ENCODE results near the gene DNM3.

The DNM3 gene

GRCh38 chr1:171969226-171969625, 127.9 kb downstream of the DNM3 start:
- Histone ChIP-seq H2AFZ (ENCODE audit: low read length) (no peak overlapping the region), H3K9ac (ENCODE audit: low read length) (no peak overlapping the region), H3K79me2 (ENCODE audit: insufficient read depth, low read length) (no peaks in the 10 kb centered on the region), H3K9me3 (ENCODE audit: low read length) (no peaks in the 10 kb centered on the region), H3K4me3 (ENCODE audit: low read depth, low read length, poor library complexity, severe bottlenecking) (no peak overlapping the region), H3K36me3 (ENCODE audit: insufficient read depth, low read length) (no peaks in the 10 kb centered on the region), H4K20me1 (ENCODE audit: insufficient read depth, low read length) (no peaks in the 10 kb centered on the region), H3K27me3 (ENCODE audit: insufficient read depth, low read length) (no peaks in the 10 kb centered on the region), H3K4me2 (ENCODE audit: low read length) (no peak overlapping the region), H3F3A (ENCODE audit: insufficient read depth, low read length) (no peaks in the 10 kb centered on the region), H3K27ac (ENCODE audit: low read depth, low read length, poor library complexity, severe bottlenecking) (no peak overlapping the region), H3K9me2 (ENCODE audit: low read depth, low read length) (no peaks in the 10 kb centered on the region), H3K4me1 (ENCODE audit: insufficient read depth, low read length, severe bottlenecking) (no peaks in the 10 kb centered on the region)
- TF ChIP-seq CTCF (IDR thresholded peaks at IDR 0.05; ENCODE audit: low read length) = no peak
- TF ChIP-seq EZH2 (IDR thresholded peaks at IDR 0.05; ENCODE audit: borderline replicate concordance, low read length) = no peak

GRCh38 chr1:171969813-171970212, 128.5 kb downstream of the DNM3 start:
- H3K36me3 ChIP-seq (ENCODE audit: insufficient read depth, low read length) = no peaks in the 10 kb centered on the region
- no peaks in the 10 kb centered on the region for H4K20me1 ChIP-seq (ENCODE audit: insufficient read depth, low read length)
- H3K79me2 ChIP-seq (ENCODE audit: insufficient read depth, low read length) = no peaks in the 10 kb centered on the region
- H3F3A ChIP-seq (ENCODE audit: insufficient read depth, low read length) = no peaks in the 10 kb centered on the region
- H3K4me1 ChIP-seq (ENCODE audit: insufficient read depth, low read length, severe bottlenecking) = no peaks in the 10 kb centered on the region
- no peaks in the 10 kb centered on the region for H3K9me2 ChIP-seq (ENCODE audit: low read depth, low read length)
- H3K4me3 ChIP-seq (ENCODE audit: low read depth, low read length, poor library complexity, severe bottlenecking) = no peak overlapping the region
- no peak overlapping the region for H3K9ac ChIP-seq (ENCODE audit: low read length)
- H3K27ac ChIP-seq (ENCODE audit: low read depth, low read length, poor library complexity, severe bottlenecking) = no peak overlapping the region
- TF ChIP-seq CTCF (IDR thresholded peaks at IDR 0.05; ENCODE audit: low read length) (no peak), EZH2 (IDR thresholded peaks at IDR 0.05; ENCODE audit: borderline replicate concordance, low read length) (no peak)
- no peaks in the 10 kb centered on the region for H3K27me3 ChIP-seq (ENCODE audit: insufficient read depth, low read length)
- no peak overlapping the region for H2AFZ ChIP-seq (ENCODE audit: low read length)
- no peak overlapping the region for H3K4me2 ChIP-seq (ENCODE audit: low read length)
- no peaks in the 10 kb centered on the region for H3K9me3 ChIP-seq (ENCODE audit: low read length)

GRCh38 chr1:171972846-171973245, 131.5 kb downstream of the DNM3 start:
- Histone ChIP-seq H3K27me3 (ENCODE audit: insufficient read depth, low read length) (no peaks in the 10 kb centered on the region), H4K20me1 (ENCODE audit: insufficient read depth, low read length) (no peaks in the 10 kb centered on the region), H3K9me3 (ENCODE audit: low read length) (no peaks in the 10 kb centered on the region), H3K36me3 (ENCODE audit: insufficient read depth, low read length) (no peaks in the 10 kb centered on the region), H3F3A (ENCODE audit: insufficient read depth, low read length) (no peaks in the 10 kb centered on the region), H3K27ac (ENCODE audit: low read depth, low read length, poor library complexity, severe bottlenecking) (no peak overlapping the region), H3K4me1 (ENCODE audit: insufficient read depth, low read length, severe bottlenecking) (no peaks in the 10 kb centered on the region), H3K79me2 (ENCODE audit: insufficient read depth, low read length) (no peaks in the 10 kb centered on the region), H3K9me2 (ENCODE audit: low read depth, low read length) (no peaks in the 10 kb centered on the region), H3K4me3 (ENCODE audit: low read depth, low read length, poor library complexity, severe bottlenecking) (no peak overlapping the region), H3K4me2 (ENCODE audit: low read length) (no peak overlapping the region), H3K9ac (ENCODE audit: low read length) (no peak overlapping the region), H2AFZ (ENCODE audit: low read length) (no peak overlapping the region)
- TF ChIP-seq EZH2 (IDR thresholded peaks at IDR 0.05; ENCODE audit: borderline replicate concordance, low read length) = no peak
- no peak for TF ChIP-seq CTCF (IDR thresholded peaks at IDR 0.05; ENCODE audit: low read length)

All from OCI-LY1 (cell line).